Right ventricle myocardium inferior (tissue), 1 donor: ENCODE measurements around the gene NBPF3. TPM values are rescaled to one million over a fixed set of nuclear protein-coding genes. Genes with fewer than 3 reads are reported as not detected.
"Not testable (repeated sequence)": the region's sequence is repeated elsewhere in the genome, so short reads cannot be mapped to it uniquely, and the experiment has no call there.

Experiments used
- ATAC-seq: fragments of 200-7000 bp; cut with Tn5 transposase; one replicate; pipeline ENCODE4 v1.9.1; 2020; ENCODE audit warnings: mild to moderate bottlenecking, moderate library complexity
- DNase-seq: peaks from one replicate; pipeline ENCODE4 v3.0.0; 2021; ENCODE audit errors: missing footprints
- intact Hi-C: fragments of 100-400 bp; cut with DNase I; formaldehyde crosslinking; loops from one replicate; pipeline ENCODE4 v1.11.0; 2022
- total RNA-seq: library from RNA; stranded (reverse); fragmentation: NEBNext Ultra II Directional; extraction: Animal tissue kit (Norgen Biotek cat#: 25700); gene quantifications from one replicate; pipeline ENCODE4 v1.2.1, GENCODE V29; 2021
- donor health status: DM: no; HTN: yes; CAD: no; lungs with severe emphysema.

NBPF3 gene
- total RNA-seq, 1 donor from 2014 or later: 4.6 TPM

DNA sequence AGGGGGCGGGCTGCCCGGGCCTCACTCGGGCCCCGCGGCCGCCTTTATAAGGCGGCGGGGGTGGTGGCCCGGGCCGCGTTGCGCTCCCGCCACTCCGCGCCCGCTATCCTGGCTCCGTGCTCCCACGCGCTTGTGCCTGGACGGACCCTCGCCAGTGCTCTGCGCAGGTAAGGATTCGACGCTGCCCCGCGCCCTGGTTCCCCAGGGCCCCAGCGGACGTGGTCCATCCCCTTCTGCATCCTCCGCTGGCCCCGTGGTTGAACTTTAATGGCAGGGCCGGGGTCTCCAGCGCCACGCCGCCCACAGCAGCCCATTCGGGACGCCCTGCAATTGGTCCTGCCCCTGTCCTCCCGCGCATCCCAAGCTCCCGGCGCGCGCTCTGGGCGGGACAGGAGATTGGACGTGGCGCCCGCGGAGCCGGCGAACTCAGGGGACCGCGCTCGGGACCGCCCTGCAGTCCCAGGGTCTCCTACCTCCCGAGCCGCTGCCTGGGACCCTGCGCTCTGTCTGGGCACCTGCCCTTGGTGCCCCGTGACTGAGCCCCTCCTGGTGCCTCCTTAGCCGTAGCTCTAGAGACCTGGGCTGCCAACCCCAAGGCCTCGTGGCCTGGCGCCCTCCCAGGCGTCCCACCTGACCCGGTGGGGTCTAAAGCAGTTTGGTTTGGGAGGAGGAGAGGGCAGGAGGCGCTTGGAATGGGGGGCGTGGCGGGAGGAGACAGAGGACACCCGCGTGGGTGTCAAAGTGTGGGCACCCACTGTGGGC is 69.6 kb downstream of the NBPF3 start, which contains the start of gene ALPL:
Gene ALPL, plus strand, starts transcription at position 73 of the 762 bp plus-strand sequence. CDS start 44,659 bp downstream, outside the sequence.
- peak; percentile 3 for ATAC-seq
- intact Hi-C loops: loop anchor here (1.0 to 5.0 kb wide), 3 partner anchors 27 to 148 kb away; no protein-coding TSS in a partner anchor
- DNase-seq: no peak

DNA sequence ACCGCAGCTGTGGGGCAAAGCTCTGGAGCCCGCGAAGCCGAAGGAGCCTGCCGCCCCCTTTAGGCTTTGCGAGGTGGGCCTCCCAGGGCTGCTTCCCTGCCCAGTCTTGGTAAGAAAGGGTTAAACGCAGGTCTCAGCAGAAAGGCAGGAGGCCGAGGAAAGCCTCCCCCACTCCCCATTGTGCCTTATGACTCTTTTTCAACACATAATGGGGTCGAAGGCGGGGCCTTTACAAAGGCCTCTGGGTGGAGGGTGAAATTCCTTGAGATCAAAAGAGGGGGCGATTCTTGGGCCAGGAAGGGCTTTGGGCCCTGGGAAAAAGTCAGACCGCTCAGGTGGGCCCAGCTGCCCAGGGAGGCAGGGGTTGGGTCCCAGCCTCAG is 70.2 kb downstream of the NBPF3 start:
- DNase-seq: no peak
- no peak for ATAC-seq
- intact Hi-C loops: loop anchor here (2.0 to 5.0 kb wide), 2 partner anchors 27 to 147 kb away; no protein-coding TSS in a partner anchor

DNA sequence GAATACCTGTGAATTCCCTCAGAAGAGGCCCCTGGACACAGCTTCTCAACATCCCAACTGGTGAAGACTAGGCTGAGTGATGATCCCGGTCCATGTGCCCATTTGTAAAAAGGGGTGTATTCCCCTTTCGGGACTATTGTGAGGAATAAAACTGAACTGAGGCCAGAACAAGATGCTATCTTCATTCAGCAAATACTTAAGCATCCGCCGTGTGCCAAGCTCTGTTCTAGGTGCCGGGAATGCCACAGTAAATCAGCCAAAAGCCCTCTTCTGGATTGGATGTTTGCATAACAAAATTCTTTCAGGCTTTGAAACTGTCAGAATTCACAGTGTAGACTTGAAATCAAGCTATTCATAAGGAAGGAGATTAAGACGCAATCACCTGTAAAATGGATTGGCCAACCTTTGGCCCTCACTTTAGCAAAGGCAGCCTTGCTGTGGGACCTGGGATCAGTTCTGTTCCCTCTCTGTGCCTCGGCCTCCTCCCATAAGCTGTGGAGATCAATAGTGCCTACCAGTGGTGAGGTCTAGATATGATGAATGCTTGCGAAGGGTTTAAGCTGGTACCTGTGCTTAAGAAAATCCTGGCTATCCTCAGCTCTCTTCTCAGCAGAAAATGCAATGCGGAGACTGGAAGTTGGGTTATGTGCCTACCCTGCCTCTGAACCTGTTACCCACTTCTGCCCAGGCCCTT is 71.1 kb downstream of the NBPF3 start:
- ATAC-seq (no peak), DNase-seq (no peak)
- intact Hi-C loops: loop anchor here (2.0 to 5.0 kb wide), 2 partner anchors 26 to 146 kb away; no protein-coding TSS in a partner anchor

DNA sequence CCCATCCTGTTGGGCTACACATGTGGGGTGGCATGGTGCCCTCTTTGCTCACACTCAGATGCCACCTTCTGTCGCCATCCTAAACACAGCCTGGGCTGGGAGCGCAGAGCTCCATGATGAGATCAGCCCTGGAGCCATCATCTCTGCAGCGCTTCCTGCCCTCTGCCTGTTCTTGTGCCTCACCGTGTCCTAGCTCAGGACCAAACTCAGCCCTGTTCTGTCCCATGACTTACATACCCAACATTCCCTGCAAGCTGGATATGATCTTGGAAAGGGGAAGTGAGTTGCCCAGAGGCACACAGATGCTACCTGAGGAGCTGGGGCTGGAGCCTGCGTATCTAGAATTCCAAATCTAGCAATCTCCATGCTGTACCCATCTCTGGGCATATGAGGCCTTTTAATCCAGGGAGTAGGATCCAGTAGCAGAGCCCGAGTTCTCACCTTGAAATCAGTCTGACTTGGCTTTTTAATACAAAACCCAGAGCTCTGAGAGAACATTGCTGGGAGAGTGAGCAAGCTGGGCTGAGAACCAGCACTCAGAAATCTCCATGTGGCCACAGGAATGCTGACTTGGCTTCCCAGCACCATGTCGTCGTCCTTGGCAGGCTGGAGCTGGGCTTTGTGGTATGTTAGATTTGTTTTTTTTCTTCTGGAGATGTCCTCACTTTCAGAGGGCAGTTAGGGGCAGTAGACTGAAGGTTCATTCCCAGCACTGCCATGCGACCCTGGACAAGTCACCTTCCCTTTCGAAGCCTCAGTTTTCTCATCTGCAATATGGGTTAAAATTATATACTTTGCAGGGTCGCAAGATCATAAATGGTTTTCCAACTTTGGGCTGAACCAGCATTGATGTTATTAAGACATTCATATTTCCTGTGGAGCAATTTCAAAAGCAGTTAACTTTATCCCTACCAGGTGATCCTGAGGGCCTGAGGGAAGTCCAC is 71.9 kb downstream of the NBPF3 start:
- intact Hi-C loops: loop anchor here (2.0 to 5.0 kb wide), 2 partner anchors 25 to 145 kb away; no protein-coding TSS in a partner anchor
- DNase-seq: peak; percentile 79
- peak; percentile 58 for ATAC-seq

DNA sequence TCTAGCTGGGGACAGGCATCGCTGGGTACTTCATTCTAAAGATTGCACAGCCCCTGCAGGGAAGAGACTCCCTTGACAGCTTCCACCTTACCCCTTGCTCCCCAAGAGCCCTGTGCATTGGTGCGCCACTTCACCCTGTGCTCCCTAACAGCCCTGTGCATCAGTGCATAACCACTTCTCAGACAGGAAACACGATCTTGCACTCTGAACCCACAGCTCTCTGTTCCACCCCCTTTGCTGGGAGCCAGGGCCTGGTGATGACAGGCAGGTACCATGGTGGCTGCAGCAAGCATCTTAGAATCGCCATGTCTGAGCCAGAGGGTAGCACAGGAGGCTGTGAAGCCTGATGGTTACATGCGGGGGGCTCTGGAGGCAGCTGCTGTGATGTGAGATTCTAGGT is 74.3 kb downstream of the NBPF3 start:
- ATAC-seq: no peak
- DNase-seq: no peak
- intact Hi-C loops: loop anchor here (5.0 kb wide), 1 partner anchor 143 kb away; no protein-coding TSS in a partner anchor

DNA sequence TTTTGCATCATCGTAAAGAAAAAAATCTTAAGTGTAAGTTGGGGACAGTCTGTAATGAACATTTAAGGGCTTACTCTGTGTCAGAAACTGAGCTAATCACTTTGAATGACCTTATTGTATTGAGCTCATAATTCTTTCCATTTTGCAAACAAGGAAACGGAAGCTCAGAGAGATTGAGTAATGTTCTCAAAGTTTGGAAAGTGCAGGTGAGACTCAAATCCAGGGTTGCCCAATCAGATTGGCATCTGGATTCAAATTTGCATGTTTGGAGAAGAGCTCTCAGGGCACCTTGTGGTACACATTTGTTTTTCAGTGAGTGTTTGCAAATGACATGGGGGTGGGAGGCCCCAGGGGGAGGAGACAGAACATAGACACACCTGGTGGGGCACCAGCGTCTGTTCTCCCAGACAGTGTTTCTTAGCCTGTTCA is 77.2 kb downstream of the NBPF3 start:
- ATAC-seq (no peak), DNase-seq (no peak)
- intact Hi-C loops: no loop called here

DNA sequence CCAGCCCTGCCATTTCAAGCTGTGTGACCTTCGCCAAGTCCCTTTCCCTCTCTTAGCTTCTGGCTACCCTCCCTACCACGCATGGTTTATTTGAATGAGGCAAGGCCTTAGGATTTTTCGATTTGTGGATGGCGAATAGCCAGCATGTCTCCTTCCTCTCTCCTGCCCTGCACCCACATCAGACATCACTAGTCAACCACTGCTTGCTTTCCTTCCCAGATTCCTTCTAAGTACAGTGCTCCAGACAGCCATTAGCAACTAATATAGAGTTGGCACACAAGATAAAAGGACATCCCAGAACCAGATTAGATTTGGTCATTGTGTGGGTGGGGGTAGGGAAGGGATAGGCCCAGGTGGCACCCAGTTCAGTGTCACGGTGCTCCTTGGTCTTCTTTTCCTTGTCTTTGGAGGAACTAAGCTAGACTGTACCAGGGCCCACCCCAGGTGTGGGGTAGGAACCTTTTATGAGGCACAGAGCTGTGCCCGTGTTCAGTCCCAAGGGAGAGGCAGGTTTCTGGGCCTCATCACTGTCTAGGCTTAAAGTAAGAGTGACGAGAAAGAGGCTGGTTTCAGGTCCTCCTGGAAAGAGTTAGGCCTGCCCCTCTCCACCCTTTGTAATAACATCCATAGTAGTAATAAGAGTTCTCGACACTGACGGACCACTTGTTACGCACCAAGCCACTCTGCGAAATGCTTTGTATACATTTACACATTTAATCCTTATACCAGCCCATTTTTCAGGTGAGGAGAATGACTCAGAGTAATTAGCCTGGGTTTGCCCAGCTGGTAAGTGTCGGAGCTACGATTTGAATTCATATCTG is 77.9 kb downstream of the NBPF3 start:
- no peak for ATAC-seq
- intact Hi-C loops: no loop called here
- no peak for DNase-seq

DNA sequence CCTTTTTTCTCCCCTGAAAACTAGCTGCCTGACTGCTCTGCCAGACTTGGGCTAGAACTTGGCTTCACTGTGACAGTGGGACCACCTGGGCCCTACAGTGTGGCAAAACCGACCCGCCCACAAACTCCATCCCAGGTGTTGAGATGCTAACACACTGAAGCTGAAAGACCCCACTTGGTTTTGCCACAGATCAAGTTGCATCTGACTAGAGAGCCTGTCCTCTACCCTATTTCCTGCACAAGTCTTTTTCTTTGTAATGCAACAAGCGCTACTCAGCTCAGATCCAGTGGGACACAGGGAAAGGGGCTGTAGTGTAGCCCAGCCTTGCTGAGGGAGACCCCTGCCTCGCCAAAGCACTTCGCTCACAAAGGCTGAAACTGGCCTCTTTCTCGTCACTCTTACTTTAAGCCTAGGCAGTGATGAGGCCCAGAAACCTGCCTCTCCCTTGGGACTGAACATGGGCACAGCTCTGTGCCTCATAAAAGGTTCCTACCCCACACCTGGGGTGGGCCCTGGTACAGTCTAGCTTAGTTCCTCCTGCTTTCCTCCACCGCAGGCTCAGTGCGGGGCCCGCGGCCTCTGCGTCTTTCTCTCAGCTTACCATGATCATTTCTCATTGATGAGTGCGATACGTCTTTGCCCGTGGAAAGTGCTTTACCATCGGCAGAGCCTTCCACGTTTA is 79.0 kb downstream of the NBPF3 start:
- intact Hi-C loops: no loop called here
- ATAC-seq (no peak), DNase-seq (no peak)

DNA sequence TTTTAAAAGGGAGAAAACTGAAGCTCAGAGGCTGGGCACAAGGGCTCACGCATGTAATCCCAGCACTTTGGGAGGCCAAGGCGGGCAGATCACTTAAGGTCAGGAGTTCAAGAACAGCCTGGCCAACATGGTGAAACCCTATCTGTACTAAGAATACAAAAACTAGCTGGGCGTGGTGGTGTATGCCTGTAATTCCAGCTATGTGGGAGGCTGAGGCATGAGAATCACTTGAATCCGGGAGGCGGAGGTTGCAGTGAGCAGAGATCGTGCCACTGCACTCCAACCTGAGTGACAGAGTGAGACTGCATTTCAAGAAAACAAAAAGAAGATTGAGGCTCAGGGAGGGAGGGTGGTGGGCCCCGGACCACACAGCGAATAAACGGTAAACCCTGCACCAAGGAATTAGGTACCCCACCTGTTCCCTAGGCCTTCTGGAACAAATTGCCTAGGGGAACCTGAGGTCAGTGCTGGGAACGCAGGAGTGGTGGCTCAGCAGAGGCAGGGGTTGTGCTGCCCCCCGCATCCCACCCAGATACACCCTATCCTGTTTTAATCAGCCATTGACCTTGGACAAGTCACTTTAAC is 79.6 kb downstream of the NBPF3 start:
- DNase-seq, intact Hi-C loops, ATAC-seq: not testable (repeated sequence)

DNA sequence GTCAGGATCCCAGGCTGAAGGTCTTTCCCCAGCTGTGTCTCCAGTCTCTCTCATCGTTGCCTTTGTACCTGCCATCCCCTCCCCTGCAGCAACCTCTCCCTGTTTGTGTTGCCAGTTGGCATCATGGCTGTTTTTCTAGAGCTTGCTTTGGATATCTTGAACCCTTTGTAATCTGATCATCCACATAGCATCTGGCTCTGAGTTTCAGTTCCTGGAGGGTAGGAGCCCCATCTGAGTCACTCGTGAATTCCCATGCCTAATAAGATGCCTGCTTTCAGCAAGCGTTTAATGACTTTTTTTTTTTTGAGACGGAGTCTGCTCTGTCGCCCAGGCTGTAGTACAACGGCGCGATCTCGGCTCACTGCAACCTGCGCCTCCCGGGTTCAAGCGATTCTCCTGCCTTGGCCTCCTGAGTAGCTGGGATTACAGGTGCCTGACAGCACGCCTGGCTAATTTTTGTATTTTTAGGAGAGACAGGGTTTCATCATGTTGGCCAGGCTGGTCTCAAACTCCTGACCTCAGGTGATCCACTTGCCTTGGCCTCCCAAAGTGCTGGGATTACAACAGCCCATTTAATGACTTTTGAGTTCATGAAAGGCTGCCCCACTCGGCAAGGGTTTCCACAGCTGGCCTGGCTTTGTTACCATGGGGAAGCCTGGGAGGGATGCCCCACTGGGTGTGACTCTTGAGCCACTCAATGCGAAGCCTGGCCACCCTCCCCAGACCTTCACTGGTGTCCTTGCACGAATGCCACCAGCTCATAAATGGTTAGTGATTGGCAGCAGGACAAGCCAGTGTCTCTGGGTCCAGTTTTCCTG is 81.2 kb downstream of the NBPF3 start:
- intact Hi-C loops: no loop called here
- peak; percentile 69 for ATAC-seq

DNA sequence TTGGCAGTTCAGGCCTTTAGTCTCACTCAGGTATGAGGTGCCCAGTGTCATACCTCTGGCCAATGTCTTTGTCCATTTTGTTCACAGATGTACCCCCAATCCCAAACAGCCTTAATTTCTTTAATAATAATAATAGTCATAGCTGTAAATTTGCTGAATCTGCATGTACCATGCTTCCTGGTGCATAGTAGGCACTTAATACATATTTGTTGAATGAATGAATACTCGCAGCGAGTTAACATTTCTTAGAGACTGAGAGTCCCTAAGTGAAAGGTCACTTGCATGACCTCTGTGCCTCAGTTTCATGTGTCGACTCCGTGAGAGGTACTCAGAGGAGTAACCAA is 81.8 kb downstream of the NBPF3 start:
- DNase-seq (no peak), ATAC-seq (no peak)
- intact Hi-C loops: no loop called here

More for the DNA sequence above, 81.2 kb downstream of the NBPF3 start:
- DNase-seq: no peak

DNA sequence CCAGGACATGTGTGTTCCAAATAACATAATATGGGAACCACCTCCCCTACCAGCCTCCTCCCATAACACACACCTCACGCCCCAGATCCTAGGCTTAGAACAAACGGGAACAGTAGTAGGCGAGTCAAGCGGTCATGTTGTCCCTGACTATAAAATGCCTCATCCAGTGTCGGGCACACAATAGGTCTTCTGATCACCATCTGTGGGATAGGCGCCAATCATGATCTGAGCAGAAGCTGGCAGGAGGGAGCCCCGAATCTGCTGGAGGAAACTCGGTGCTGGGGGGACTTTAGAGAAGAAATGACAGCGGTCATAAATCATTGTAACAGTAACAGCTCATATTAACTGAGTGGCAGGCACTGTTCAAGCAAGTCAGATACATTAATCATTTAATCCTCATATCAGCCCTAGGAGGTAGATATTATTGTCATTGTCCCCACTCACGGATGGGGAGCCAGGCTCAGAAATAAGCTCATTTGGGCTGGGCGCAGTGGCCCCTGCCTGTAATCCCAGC is 82.6 kb downstream of the NBPF3 start:
- intact Hi-C loops: no loop called here
- ATAC-seq (no peak), DNase-seq (no peak)

DNA sequence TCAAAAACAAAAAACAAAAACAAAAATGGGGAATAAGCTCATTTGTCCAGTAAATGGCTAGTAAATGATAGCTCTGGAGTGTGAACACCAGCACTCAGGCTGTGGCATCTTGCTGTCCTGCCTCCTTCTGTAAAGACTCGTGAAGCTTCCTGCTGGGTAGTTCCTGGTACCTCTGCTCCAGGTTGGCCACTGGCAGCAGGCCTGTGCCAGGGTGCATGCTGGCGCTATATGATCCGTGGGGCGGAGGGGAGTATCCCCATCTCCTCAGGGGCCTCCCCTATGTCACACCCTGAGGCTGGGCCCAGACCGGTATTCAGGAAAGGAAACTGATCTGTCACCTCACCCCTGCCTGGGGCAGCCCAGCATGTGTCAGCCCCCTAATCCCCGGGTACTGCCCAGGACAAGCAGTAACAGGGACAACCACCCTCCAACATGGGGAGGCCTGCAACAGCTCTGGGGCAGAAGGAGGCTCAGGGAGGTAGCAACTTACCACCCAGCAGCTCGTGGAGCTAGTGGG is 83.4 kb downstream of the NBPF3 start:
- intact Hi-C loops: no loop called here
- DNase-seq (no peak), ATAC-seq (no peak)

DNA sequence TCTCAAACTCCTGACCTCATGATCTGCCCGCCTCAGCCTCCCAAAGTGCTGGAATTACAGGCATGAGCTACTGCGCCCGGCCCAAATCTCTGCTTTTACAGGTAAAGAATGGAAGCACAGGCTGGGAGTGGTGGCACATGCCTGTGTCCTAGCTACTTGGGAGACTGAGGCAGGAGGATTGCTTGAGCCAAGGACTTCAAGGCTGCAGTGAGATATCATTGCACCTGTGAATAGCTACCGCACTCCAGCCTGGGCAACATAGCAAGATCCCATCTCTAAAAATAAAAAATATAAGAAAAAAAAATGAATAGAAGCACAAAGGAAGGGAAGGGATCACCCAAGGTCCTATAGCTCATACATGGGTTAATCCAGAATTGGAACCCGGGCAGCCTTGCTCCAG is 84.3 kb downstream of the NBPF3 start:
- DNase-seq (no peak), ATAC-seq (no peak)
- intact Hi-C loops: no loop called here

DNA sequence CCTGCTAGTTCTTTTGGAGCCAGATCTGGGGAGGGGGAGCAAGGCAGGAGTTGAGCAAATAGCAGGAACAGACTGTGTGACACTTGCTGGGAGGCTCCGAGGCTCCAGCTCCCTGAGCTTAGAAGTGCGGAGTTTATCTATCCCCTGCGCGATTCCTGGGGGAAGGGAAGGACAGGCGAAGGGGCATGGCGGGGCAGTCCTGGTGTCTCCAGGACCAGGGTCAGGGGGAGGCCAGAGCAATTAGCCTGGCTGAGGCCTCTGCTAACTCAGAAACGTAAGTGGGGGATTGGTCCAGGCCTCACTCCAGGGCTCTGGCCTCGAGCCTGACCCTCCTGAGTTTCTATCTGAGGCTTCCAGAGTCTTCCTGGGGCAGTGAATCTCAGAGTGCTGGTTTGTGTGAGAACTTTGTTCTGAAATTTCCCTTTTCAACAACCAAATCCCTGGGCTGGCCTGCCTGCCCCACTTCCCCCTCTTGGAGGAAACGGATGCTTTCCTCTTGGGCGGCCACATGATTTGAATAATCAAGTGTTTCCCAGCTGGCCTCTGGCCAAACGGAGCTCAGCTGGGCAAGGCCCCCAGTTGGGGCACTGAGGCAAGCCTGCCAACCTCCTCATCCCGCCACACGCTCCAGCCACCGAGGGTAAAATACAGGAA is 84.9 kb downstream of the NBPF3 start:
- DNase-seq (no peak), ATAC-seq (no peak)
- intact Hi-C loops: no loop called here

DNA sequence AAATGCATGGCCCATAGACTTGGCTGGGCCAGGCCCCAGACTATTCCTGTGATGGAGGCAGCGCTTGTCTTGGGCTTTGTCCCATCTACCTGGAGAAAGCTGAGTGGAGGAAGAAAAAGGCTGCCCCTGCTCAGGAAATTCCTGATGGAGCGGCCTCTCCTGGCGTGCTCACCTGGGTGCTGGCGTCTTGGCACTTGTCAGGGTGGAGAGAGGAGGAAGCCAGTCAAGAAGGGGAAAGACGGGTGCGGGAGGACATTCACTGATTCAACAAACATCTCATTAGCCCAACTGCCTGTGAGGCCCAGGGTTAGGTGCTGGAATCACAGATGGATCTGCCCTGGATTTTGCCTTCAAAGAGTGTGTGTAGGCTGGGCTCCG is 85.4 kb downstream of the NBPF3 start:
- DNase-seq (no peak), ATAC-seq (no peak)
- intact Hi-C loops: no loop called here
